WTC11 (cell line): ENCODE data around the gene KSR1. TPM values are rescaled to one million over a fixed set of nuclear protein-coding genes. Genes with fewer than 3 reads are reported as not detected.

Experiments
- ATAC-seq: fragments of 200-7000 bp; cut with Tn5 transposase; 2 replicates; pipeline ENCODE4 v1.10.0; 2021; ENCODE audit warnings: mild to moderate bottlenecking, moderate library complexity
- CTCF ChIA-PET: fragments of 300-600 bp; sonication (Branson Sonifier 250); formaldehyde crosslinking; loops from one replicate; lab custom pipeline; 2021; ENCODE audit warnings: antibody characterized with exemption; lab: Charles Lee
- POLR2A ChIA-PET: fragments of 350-600 bp; sonication (Branson Sonifier 250); formaldehyde crosslinking; loops from one replicate; lab custom pipeline; 2021; ENCODE audit warnings: antibody characterized with exemption; lab: Charles Lee
- DNase-seq: peaks from one replicate; pipeline ENCODE4 v3.0.0; 2021; ENCODE audit warnings: low spot score
- H3K27ac Mint-ChIP-seq: 2 replicates; pipeline ENCODE4 v1.8.0; 2021; ENCODE audit warnings: mixed read lengths
- H3K27me3 Mint-ChIP-seq: 2 replicates; pipeline ENCODE4 v1.8.0; 2021; ENCODE audit warnings: low read depth, mild to moderate bottlenecking, moderate library complexity, mixed read lengths
- H3K36me3 Mint-ChIP-seq: 2 replicates; pipeline ENCODE4 v1.8.0; 2021; ENCODE audit warnings: mixed read lengths
- H3K4me1 Mint-ChIP-seq: 2 replicates; pipeline ENCODE4 v1.8.0; 2022; ENCODE audit warnings: mixed read lengths
- H3K4me3 Mint-ChIP-seq: 2 replicates; pipeline ENCODE4 v1.8.0; 2021; ENCODE audit warnings: mild to moderate bottlenecking, moderate library complexity, mixed read lengths
- H3K9me3 Mint-ChIP-seq: 2 replicates; pipeline ENCODE4 v1.8.0; 2021; ENCODE audit warnings: mixed read lengths
- AFF4 ChIP-seq: sonication (generic); formaldehyde crosslinking; IDR thresholded peaks from 2 replicates; pipeline ENCODE4 v1.8.1; 2023; ENCODE audit warnings: mild to moderate bottlenecking, missing genetic modification reagents, borderline replicate concordance
- ATF3 ChIP-seq: sonication (generic); formaldehyde crosslinking; conservative IDR thresholded peaks from 2 replicates; pipeline ENCODE4 v1.8.1; 2022; ENCODE audit warnings: mild to moderate bottlenecking, missing genetic modification reagents
- CDX4 ChIP-seq: fragments of 250-450 bp; sonication (Bioruptor Pico); IDR thresholded peaks from 2 replicates; pipeline ENCODE4 v1.9.0; 2021; ENCODE audit warnings: moderate library complexity, mild to moderate bottlenecking, inconsistent platforms, borderline replicate concordance
- CTCF ChIP-seq: fragments of 200-600 bp; IDR thresholded peaks from 2 replicates; pipeline ENCODE4 v1.8.0; 2022; ENCODE audit warnings: antibody characterized with exemption
- ELF4 ChIP-seq: sonication (generic); formaldehyde crosslinking; IDR thresholded peaks from 2 replicates; pipeline ENCODE4 v1.8.1; 2022; ENCODE audit warnings: low read depth, mild to moderate bottlenecking, moderate library complexity, missing genetic modification reagents
- ETV6 ChIP-seq: sonication (generic); formaldehyde crosslinking; IDR thresholded peaks from 2 replicates; pipeline ENCODE4 v1.8.1; 2022; ENCODE audit warnings: mild to moderate bottlenecking, missing genetic modification reagents
- FOXP1 ChIP-seq: sonication (generic); formaldehyde crosslinking; IDR thresholded peaks from 2 replicates; pipeline ENCODE4 v1.8.0; 2022; ENCODE audit warnings: missing genetic modification reagents, mild to moderate bottlenecking, moderate library complexity, borderline replicate concordance
- JUN ChIP-seq: sonication (generic); formaldehyde crosslinking; IDR thresholded peaks from 2 replicates; pipeline ENCODE4 v1.8.0; 2023; ENCODE audit warnings: mild to moderate bottlenecking, missing genetic modification reagents
- PREB ChIP-seq: sonication (generic); formaldehyde crosslinking; IDR thresholded peaks from 2 replicates; pipeline ENCODE4 v1.8.1; 2022; ENCODE audit warnings: mild to moderate bottlenecking, missing genetic modification reagents, moderate library complexity, borderline replicate concordance
- RELA ChIP-seq: sonication (generic); formaldehyde crosslinking; IDR thresholded peaks from 2 replicates; pipeline ENCODE4 v1.8.1; 2022; ENCODE audit warnings: missing genetic modification reagents, mild to moderate bottlenecking, borderline replicate concordance
- SMAD3 ChIP-seq: sonication (generic); formaldehyde crosslinking; IDR thresholded peaks from 2 replicates; pipeline ENCODE4 v1.8.0; 2022; ENCODE audit warnings: missing genetic modification reagents, mild to moderate bottlenecking, borderline replicate concordance
- SP1 ChIP-seq: sonication (generic); formaldehyde crosslinking; conservative IDR thresholded peaks from 2 replicates; pipeline ENCODE4 v1.8.1; 2022; ENCODE audit warnings: missing genetic modification reagents
- TEAD4 ChIP-seq: sonication (generic); formaldehyde crosslinking; IDR thresholded peaks from 2 replicates; pipeline ENCODE4 v1.8.0; 2022; ENCODE audit warnings: mild to moderate bottlenecking, missing genetic modification reagents
- ZBTB43 ChIP-seq: sonication (generic); formaldehyde crosslinking; IDR thresholded peaks from 2 replicates; pipeline ENCODE4 v1.8.1; 2023; ENCODE audit warnings: mild to moderate bottlenecking, missing genetic modification reagents
- ZNF317 ChIP-seq: sonication (generic); formaldehyde crosslinking; IDR thresholded peaks from 2 replicates; pipeline ENCODE4 v1.8.1; 2023; ENCODE audit warnings: low read depth, mild to moderate bottlenecking, moderate library complexity, missing genetic modification reagents, borderline replicate concordance
- ZNF532 ChIP-seq: fragments of 250-450 bp; sonication (Bioruptor Pico); IDR thresholded peaks from 2 replicates; pipeline ENCODE4 v1.9.0; 2021; ENCODE audit warnings: mild to moderate bottlenecking, borderline replicate concordance
- total RNA-seq: library from RNA; stranded (reverse); gene quantifications from 3 replicates; pipeline ENCODE4 v1.2.3, GENCODE V29; 2021

The KSR1 gene
- total RNA-seq, 1 experiment from 2014 or later: 45.5 TPM

GRCh38 chr17:27586203-27586721 is 130.0 kb downstream of the KSR1 start:
- Mint-ChIP-seq H3K27me3 (no peaks in the 10 kb centered on the region), H3K27ac (no peak overlapping the region), H3K36me3 (peaks cover 6% of the 10 kb centered on the region; the same call in 1 of the 2 replicates), H3K4me3 (no peak overlapping the region), H3K9me3 (no peaks in the 10 kb centered on the region), H3K4me1 (peaks cover 13% of the 10 kb centered on the region)
- DNase-seq (no peak), ATAC-seq (no peak)
- CTCF ChIA-PET: interaction anchor here (1.2 to 1.5 kb wide), 2 partner anchors 130 to 294 kb away, joined by 3 to 7 read pairs; partner anchors contain the start of gene KSR1
- TF ChIP-seq RELA (CRISPR knock-in tag) (no peak), ELF4 (no peak), CDX4 (CRISPR knock-in tag) (no peak), PREB (CRISPR knock-in tag) (no peak), TEAD4 (no peak), SMAD3 (CRISPR knock-in tag) (no peak), CTCF (no peak), ZNF317 (CRISPR knock-in tag) (no peak), ATF3 (no peak), JUN (CRISPR knock-in tag) (no peak), AFF4 (CRISPR knock-in tag) (no peak), SP1 (CRISPR knock-in tag) (no peak), ZBTB43 (CRISPR knock-in tag) (no peak), ZNF532 (no peak), ETV6 (CRISPR knock-in tag) (no peak), FOXP1 (CRISPR knock-in tag) (no peak)
- POLR2A ChIA-PET: no interaction called here
